Forelimb muscle (tissue), 1 donor: Measurements from ENCODE around the gene SYPL2. TPM values are rescaled to one million over a fixed set of nuclear protein-coding genes. Genes with fewer than 3 reads are reported as not detected.
"Not testable (repeated sequence)": the region's sequence is repeated elsewhere in the genome, so short reads cannot be mapped to it uniquely, and the experiment has no call there.

Source experiments
- DNase-seq: peaks from one replicate; pipeline ENCODE4 v3.0.0-alpha.2; 2013; ENCODE audit warnings: low read depth
- polyA plus RNA-seq: library from polyadenylated mRNA; unstranded; fragments of 120-200 nt; gene quantifications from one replicate; pipeline ENCODE4 v1.2.1, GENCODE V29; 2013; ENCODE audit not compliant: insufficient read length

Gene SYPL2
- polyA plus RNA-seq = 304 TPM

- DNase-seq = no peak
These were observed at the start of gene SYPL2 for GRCh38 chr1:109466452-109467300. Gene SYPL2, plus strand, starts transcription at chr1:109466546. Its CDS starts 298 bp downstream, at chr1:109466844.

GRCh38 chr1:109423498-109423897 lies 42.8 kb upstream of the SYPL2 start:
- DNase-seq = no peak

DNA sequence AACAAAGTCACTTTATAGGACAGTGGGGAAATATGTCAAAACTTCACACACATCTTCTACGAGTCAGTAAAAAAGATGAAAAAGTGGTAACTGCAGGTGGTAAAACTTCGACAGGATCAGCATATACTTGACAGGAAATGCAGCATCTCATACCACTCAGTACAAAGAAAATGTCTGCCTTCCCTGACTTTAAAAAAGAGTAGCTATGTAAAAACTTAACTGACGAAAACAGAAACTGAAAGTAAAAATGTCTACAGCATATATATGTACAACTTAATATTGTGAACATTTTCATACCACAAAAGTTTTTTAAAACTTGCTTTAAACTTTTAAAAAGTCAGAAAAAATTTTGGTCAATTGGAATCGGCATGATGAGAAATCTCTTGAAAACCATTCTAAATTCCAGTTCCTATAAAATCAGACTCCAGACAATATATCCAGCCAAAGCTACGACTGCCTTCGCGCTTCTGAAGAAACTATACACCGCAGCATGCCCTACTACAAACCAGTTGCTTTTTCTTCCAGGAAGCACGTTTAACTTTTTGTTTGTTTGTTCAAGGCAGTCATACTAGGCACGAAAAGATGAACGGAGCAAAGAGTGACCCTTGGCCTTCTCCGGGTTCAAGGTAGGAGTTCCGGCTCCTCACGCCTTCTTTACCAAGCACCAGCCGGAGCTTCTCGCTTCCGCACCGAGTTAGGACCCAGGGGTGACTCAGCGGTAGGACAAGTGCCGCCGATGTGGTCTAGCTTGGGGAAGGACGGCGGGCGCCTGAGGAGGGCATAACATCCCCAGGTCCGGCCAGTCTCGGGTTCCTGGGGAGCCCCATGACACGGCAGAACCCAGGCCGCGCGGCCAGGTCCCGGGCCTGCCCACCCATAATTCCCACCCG lies 40.7 kb upstream of the SYPL2 start:
- DNase-seq = no peak

DNA sequence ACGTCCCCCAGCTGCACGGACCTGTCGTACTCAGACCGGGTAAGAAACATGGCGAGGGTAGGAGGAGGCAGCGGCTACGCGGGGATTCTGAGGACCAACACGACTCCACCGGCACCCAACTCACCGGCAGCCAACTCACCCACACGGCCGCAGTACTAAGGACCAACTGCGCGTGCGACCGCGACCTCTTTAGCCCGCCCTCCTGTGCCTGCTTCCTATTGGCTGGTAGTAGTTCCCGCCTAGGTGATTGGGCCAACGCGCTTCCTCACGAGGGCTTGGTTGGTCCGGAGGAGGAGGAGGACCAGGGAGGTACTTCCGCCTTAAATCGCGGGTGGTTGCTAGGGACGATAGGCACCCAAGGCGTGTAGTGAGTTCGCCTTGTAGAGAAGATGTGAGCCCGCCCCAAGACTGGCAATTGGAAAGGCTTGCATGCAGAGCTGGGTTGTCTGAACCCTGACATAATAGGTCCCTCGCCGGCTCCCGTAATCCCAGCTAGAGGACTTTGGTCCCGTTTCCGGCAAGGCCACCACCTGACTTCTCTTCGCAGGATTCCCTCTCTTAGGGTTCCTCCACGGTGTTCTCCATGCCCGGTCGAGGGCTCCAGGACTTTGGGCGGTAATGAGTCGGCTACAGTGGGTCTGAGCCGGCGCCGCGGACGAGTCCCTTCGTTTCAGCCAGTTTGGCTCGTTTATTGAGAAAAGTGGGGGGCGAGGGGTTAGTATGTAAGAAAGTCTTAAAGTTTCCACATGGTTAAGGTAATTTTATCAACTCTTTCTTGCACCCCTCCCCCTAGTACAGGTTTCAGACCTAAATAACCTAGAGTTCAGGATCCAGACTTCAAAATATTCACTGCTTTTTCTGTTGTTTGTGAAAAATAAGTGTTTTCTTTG lies 39.8 kb upstream of the SYPL2 start, which contains the start of gene PSMA5:
Gene PSMA5, minus strand, starts transcription at position 168 of the 890 bp plus-strand sequence. Its CDS starts 118 bp downstream, at position 50.
- peak; percentile 95 for DNase-seq

DNA sequence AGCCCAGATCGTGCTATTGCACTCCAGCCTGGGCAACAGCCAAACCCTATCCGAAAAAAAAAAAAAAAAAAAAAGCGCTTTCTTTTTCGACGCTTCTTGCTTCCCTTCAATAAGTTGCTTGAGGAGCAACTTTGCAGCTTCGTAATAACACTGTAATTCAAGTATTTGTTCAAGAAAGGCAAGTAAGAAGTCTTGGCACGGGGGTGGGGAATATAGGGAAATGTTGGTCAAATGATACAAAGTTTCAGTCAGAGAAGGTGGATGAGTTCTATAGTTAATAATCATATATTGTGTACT lies 39.2 kb upstream of the SYPL2 start:
- DNase-seq = no peak

GRCh38 chr1:109432336-109432735 lies 34.0 kb upstream of the SYPL2 start:
- DNase-seq = no peak

GRCh38 chr1:109433322-109433721 lies 33.0 kb upstream of the SYPL2 start:
- no peak for DNase-seq

GRCh38 chr1:109434484-109434883 lies 31.9 kb upstream of the SYPL2 start:
- DNase-seq = no peak

DNA sequence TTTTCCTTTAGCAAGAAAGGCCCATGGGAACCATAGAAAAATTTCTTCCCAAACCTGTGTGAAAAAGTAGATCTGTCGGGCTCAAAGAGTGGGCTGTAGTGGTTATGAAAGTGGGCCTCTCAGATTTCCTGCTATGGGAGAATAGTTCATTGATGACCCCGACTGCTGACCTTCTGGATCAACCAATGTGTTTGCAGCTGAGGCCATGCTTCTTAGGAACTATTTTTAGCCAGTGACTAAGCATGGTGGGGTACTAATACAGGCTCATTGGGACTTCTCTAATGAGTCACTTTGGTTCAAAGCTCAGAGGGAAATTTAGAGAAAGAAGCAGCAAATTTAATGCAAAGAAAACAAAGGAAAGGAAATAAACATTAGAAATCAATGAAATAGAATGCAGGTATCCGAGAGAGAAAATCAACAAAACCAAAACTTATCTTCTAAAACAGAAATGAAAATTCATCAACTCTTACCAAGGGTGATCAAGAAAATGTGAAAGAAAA lies 27.5 kb upstream of the SYPL2 start:
- no peak for DNase-seq

DNA sequence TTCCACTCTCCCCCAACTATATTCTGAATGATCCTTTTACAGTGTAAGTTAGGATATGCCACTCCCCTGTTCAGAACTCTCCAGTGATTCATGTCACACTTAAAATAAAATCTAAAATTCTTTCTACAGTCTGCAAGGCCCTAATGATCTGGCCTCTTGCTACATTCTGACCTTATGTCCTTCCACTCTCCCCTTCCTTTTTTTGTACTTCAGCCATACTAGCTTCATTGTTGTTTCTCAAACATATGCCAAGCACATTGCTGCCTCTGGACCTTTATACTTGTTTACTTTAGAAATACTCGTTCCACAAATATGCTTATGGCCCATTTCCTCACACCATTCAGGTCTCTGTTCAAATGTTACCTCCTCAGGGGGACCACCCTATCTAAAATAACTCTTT lies 25.3 kb upstream of the SYPL2 start:
- no peak for DNase-seq

DNA sequence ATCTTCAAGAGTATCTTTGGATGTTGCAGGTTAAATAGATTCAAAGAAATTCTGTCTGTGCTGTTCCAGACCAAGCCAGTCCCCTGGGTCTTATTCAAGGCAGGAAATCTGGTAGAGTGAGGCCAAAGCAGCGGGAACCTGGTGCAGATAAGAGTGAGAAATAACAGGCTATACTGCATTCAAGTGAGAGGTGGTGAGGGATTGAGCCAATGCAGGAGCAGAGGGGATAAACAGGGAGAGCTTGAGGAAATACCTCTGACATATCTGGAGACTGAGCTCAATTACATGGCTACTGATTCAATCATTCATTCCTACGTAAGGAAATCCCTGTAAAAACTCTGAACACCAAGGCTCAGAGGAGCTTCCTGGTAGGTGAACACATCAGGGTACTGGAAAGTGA lies 22.9 kb upstream of the SYPL2 start:
- DNase-seq = no peak

- DNase-seq = no peak
These were observed 22.0 kb upstream of the SYPL2 start for GRCh38 chr1:109444346-109444745.

GRCh38 chr1:109445949-109446695 lies 20.2 kb upstream of the SYPL2 start:
- not testable (repeated sequence) for DNase-seq

DNA sequence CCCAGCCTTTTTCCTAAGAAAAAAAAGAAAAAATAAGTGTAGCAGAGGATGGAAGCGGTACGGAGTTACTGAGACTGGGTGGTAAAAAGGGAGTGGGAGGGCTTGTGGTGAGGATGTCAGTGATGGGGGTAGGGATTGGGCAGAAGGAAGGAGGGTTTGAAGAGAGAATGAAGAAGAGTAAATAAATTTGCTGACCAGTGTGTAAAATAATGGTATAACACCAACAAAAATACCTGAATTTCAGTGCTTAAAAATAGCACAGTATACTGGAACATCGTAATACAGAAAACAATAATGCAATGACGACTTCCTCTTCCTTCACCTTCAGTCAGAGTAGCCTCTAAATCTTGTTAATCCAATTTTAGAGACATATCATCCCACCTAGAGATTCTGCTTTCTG lies 18.8 kb upstream of the SYPL2 start:
- DNase-seq = no peak

DNA sequence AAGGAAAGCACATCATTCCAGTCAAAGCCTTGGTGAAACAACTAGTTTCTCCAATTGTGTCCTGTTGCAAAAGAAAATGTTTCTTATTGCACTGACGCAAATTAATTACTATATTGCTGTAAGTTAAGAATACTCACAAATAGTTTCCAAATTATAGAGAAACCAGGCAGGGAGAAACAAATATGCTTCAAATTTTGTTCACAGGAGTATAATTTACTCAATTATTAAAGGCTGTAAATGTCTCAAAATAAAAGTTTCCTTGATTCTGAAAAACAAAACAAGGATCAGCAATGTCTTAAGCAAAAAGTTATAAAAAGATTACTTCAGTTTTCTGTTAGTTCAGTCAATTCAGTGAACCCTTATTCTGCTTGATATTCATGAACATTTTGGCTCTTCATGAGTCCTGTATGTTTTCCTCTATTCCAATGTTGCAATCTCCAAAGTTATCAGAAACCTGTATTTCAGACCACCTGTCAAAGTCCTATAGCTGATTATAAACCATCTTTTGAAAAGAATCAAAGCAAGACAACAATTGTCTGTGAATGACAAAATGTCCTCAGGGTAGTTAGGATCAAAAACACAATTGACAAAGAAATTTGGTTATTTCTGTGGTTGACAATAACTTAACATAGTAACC lies 11.7 kb upstream of the SYPL2 start:
- no peak for DNase-seq

DNA sequence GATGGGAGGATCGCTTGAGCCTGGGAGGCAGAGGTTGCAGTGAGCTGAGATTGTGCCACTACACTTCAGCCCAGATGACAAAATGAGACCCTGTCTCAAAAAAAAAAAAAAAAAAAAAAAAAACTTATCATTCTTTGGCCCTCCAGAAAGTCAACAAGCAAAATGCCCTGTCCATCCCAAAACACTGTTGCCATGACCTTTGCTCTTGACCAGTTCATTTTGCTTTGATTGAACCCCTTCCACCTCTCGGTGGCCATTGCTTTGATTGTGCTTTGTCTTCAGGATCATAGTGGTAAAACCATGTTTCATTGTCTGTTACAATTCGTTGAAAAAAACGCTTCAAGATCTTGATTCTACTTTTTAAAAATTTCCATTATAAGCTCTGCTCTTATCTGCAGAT lies 8.5 kb upstream of the SYPL2 start:
- no peak for DNase-seq

DNA sequence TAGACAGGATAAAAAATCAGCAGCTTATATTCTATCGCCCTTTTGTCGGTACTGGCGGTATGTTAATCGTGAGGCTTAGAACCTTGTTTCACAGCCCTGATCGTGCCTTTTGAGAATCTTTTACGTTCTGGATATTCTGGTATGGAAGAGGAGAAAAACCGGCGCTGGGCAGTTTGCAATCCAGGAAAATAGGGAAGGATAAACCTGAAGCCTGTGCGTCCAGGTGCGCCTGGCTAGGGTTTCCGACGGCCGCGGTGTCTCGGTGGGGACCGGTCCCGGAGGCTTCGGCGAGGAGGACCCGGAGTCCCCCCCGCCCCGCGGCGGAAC lies 258 bp upstream of the SYPL2 start:
- no peak for DNase-seq

DNA sequence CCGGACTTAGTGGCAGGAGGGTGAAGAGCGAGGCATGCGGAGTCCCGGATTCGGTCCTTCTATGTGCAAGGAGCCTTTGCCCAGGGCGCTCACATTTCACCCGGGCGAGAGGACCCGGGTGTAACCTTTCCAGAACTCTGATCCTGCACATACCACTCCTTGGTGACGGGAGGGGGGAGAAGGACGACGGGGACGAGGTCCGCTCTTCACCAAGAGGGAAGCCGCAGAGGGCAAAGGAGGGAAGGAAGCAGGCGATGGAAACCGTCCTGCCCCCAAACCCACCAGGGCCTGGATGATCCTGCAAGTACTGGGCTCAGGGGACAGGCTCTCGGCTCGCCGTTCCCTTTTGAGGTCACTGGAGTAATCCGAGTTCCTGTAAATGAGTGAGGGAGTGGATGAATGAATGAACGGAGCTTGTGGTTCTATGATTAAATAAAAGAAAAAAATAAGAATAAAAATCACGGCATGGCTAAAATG lies 993 bp downstream of the SYPL2 start:
- no peak for DNase-seq

- no peak for DNase-seq
These were observed 1.7 kb downstream of the SYPL2 start for GRCh38 chr1:109468061-109468460.

GRCh38 chr1:109468903-109469302 lies 2.6 kb downstream of the SYPL2 start:
- no peak for DNase-seq
